Liver (tissue), 9 donors: ENCODE data around the gene MFNG. TPM values are rescaled to one million over a fixed set of nuclear protein-coding genes. Genes with fewer than 3 reads are reported as not detected.

Source experiments
- DNase-seq: peaks from one replicate; pipeline ENCODE4 v3.0.0-alpha.2; 2017; ENCODE audit warnings: low spot score
- H3K27ac ChIP-seq, 2 donors: one replicate each; pipeline ENCODE4 v1.7.0; 2013; ENCODE audit warnings: inconsistent platforms in 2 of 2, low read length in 2 of 2, control low read depth in 1 of 2, low read depth in 1 of 2, mild to moderate bottlenecking in 1 of 2
- H3K27me3 ChIP-seq, 4 donors: one replicate each; pipeline versions ENCODE4 v1.6.1 to v1.7.0; 2013; ENCODE audit warnings: low read length in 3 of 4, inconsistent platforms in 1 of 4, mild to moderate bottlenecking in 1 of 4, moderate library complexity in 1 of 4; ENCODE audit not compliant: control insufficient read depth in 4 of 4, insufficient read depth in 4 of 4
- H3K36me3 ChIP-seq, 4 donors: one replicate each; pipeline versions ENCODE4 v1.6.1 to v1.7.0; 2013; ENCODE audit warnings: low read length in 3 of 4, mild to moderate bottlenecking in 3 of 4, low read depth in 1 of 4, moderate library complexity in 1 of 4; ENCODE audit not compliant: control insufficient read depth in 4 of 4, insufficient read depth in 3 of 4
- H3K4me1 ChIP-seq, 4 donors: one replicate each; pipeline versions ENCODE4 v1.6.1 to v1.7.0; 2013; ENCODE audit warnings: low read length in 3 of 4, mild to moderate bottlenecking in 3 of 4, moderate library complexity in 1 of 4; ENCODE audit not compliant: control insufficient read depth in 4 of 4, insufficient read depth in 4 of 4
- H3K4me3 ChIP-seq, 3 donors: one replicate each; pipeline versions ENCODE4 v1.6.1 to v1.7.0; 2013; ENCODE audit warnings: low read length in 3 of 3, control low read depth in 1 of 3, low read depth in 1 of 3, mild to moderate bottlenecking in 1 of 3
- H3K9ac ChIP-seq, 2 donors: one replicate each; pipeline ENCODE4 v1.7.0; 2013; ENCODE audit warnings: low read length in 2 of 2, mild to moderate bottlenecking in 2 of 2, moderate library complexity in 2 of 2, control low read depth in 1 of 2, low read depth in 1 of 2
- H3K9me3 ChIP-seq, 4 donors: one replicate each; pipeline versions ENCODE4 v1.6.1 to v1.7.0; 2013; ENCODE audit warnings: low read length in 3 of 4; ENCODE audit not compliant: control insufficient read depth in 4 of 4
- EGR1 ChIP-seq, 2 donors: IDR thresholded peaks; 2 replicates each; pipeline ENCODE4 v1.6.1; 2016 to 2018; ENCODE audit warnings: antibody characterized with exemption in 2 of 2, low read depth in 2 of 2
- FOXA1 ChIP-seq: IDR thresholded peaks from 2 replicates; pipeline ENCODE4 v1.6.1; 2016; ENCODE audit warnings: antibody characterized with exemption
- FOXA2 ChIP-seq: IDR thresholded peaks from 2 replicates; pipeline ENCODE4 v1.6.1; 2016; ENCODE audit warnings: antibody characterized with exemption
- GABPA ChIP-seq, 2 donors: IDR thresholded peaks in 1 of 2; conservative IDR thresholded peaks in 1 of 2; 2 replicates each; pipeline ENCODE4 v1.6.1; 2016; ENCODE audit warnings: antibody characterized with exemption in 2 of 2, mild to moderate bottlenecking in 1 of 2, moderate library complexity in 1 of 2
- HNF4A ChIP-seq, 2 donors: conservative IDR thresholded peaks; 2 replicates each; pipeline ENCODE4 v1.6.1; 2016; ENCODE audit warnings: antibody characterized with exemption in 2 of 2, mild to moderate bottlenecking in 2 of 2
- HNF4G ChIP-seq: IDR thresholded peaks from 2 replicates; pipeline ENCODE4 v1.6.1; 2016; ENCODE audit warnings: antibody characterized with exemption
- JUND ChIP-seq, 2 donors: IDR thresholded peaks; 2 replicates each; pipeline ENCODE4 v1.6.1; 2016; ENCODE audit warnings: antibody characterized with exemption in 2 of 2
- NR2F2 ChIP-seq: IDR thresholded peaks from 2 replicates; pipeline ENCODE4 v1.6.1; 2016; ENCODE audit warnings: antibody characterized with exemption
- RAD21 ChIP-seq, 2 donors: IDR thresholded peaks; 2 replicates each; pipeline ENCODE4 v1.6.1; 2016; ENCODE audit warnings: antibody characterized with exemption in 2 of 2, mild to moderate bottlenecking in 2 of 2
- RXRA ChIP-seq, 2 donors: IDR thresholded peaks; 2 replicates each; pipeline ENCODE4 v1.6.1; 2017 to 2018; ENCODE audit warnings: antibody characterized with exemption in 2 of 2, mild to moderate bottlenecking in 1 of 2
- SP1 ChIP-seq: IDR thresholded peaks from 2 replicates; pipeline ENCODE4 v1.6.1; 2018; ENCODE audit warnings: antibody characterized with exemption, mild to moderate bottlenecking
- TAF1 ChIP-seq: conservative IDR thresholded peaks from 2 replicates; pipeline ENCODE4 v1.6.1; 2016; ENCODE audit warnings: antibody characterized with exemption, mild to moderate bottlenecking
- YY1 ChIP-seq: IDR thresholded peaks from 2 replicates; pipeline ENCODE4 v1.6.1; 2016; ENCODE audit warnings: antibody characterized with exemption, mild to moderate bottlenecking
- WGBS: extraction: QIAGEN DNeasy Blood & Tissue Kit; methylation state at CpG from one replicate; pipeline ENCODE4 v1.1.7; 2013; 5-methylcytosine and 5-hydroxymethylcytosine counted together
- polyA plus RNA-seq, 2 donors: library from polyadenylated mRNA; stranded (reverse) in 1 of 2; unstranded in 1 of 2; fragments of 200-250 nt in 1 of 2; fragments of >200 nt in 1 of 2; fragmentation: Nextera tagmentation in 1 of 2; extraction: Ambion mirVana in 1 of 2; gene quantifications; one replicate each; pipeline versions ENCODE4 v1.2.1 to v1.2.3, GENCODE V29; 2013 to 2015
- total RNA-seq, 2 donors: library from RNA; depleted of rRNA; stranded (reverse); fragments of >200 nt; gene quantifications; one replicate each; pipeline ENCODE4 v1.2.3, GENCODE V29; 2014
- TF ChIP-seq, protein P1 (sequence below): fragments of 150-350 bp; IDR thresholded peaks from 2 replicates; pipeline ENCODE4 v1.5.1; 2017; ENCODE audit warnings: improper control_type of control experiment, low read depth, low read length; ENCODE audit not compliant: missing input control
- TF ChIP-seq, protein P2 (sequence below): IDR thresholded peaks from 2 replicates; pipeline ENCODE4 v1.6.1; 2016; ENCODE audit warnings: antibody characterized with exemption
- TF ChIP-seq, protein P3 (sequence below): IDR thresholded peaks from 2 replicates; pipeline ENCODE4 v1.6.1; 2016; ENCODE audit warnings: antibody characterized with exemption, mild to moderate bottlenecking
- TF ChIP-seq, protein P4 (sequence below): IDR thresholded peaks from 2 replicates; pipeline ENCODE4 v1.6.1; 2016; ENCODE audit warnings: antibody characterized with exemption
- TF ChIP-seq, protein P5 (sequence below): IDR thresholded peaks from 2 replicates; pipeline ENCODE4 v1.6.1; 2016; ENCODE audit warnings: antibody characterized with exemption
- donor health status: healthy.
- donor health status: healthy.
- donor health status: healthy.
- donor health status: healthy.
- donor health status: healthy.

MFNG gene
- total and polyA plus RNA-seq, 4 donors, result 5.0 to 10.7 (median 7.4) TPM

DNA sequence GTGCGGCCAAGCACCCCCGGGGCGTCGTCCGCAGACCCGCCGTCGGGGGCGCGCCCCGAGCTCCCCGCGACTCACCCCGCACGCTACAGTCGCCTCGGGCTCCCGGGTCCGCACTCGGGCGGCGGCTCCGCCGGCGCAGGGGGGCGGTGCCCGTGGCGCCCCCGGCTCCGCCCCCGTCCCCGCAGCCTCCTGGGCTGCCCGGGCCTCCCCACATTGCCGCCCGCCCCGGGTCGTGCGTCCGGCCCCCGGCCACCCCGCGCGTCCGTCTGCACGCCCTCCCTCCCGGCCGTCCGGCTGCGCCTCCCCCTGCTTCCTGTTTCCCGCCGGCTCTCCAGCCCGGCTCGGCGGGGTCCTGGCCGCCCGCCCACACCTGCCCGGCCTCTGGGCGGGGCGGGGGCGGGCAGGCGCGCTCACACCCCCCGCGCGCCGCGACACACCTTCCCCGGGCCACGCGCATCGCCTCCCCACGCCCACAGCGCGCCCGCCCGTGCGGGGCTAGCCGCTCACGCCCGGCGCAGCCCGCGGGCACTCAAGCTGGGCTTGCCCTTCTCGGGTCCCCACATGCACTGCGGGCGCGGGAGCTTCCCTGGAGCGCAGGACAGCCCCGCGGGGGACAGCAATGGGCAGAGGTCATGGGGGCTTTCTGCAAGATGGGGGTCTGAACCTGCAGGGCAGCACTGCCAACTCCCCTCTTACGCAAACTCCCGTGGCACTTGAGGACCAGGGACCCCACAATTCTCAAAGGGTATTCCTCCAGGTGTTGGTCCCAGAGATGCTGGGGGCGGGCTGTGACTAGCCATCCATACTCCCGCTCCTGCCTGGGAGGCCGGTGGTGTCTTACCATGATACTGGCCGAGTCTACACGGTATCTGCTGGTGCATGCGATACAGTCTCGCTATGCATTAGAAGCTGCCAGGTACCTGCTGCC, 33.3 kb upstream of the MFNG start, which contains the start of gene CARD10:
Gene CARD10, minus strand, starts transcription at position 148 of the 928 bp plus-strand sequence. CDS start 215 bp downstream, outside the sequence.
- no peak for DNase-seq
- Histone ChIP-seq H3K4me3 (peak within 1 kb of the TSS; percentile 61 to 90 (median 67)), H3K27ac (peak within 1 kb of the TSS; percentile 20 to 66), H3K36me3 (peaks cover 0 to 5% (median 1%) of the 10 kb centered on the region in 4 donors), H3K9me3 (no peaks in the 10 kb centered on the region), H3K27me3 (no peaks in the 10 kb centered on the region), H3K9ac (peak within 1 kb of the TSS in 1 of 2 donors; percentile 48), H3K4me1 (peaks cover 0 to 18% (median 9%) of the 10 kb centered on the region in 4 donors)
- 7% methylated on average over 99 of the region's 99 CpGs for WGBS
- TF ChIP-seq RAD21 (IDR thresholded peaks at IDR 0.05) (no peak), RXRA (IDR thresholded peaks at IDR 0.05) (no peak), NR2F2 (no peak), SP1 (no peak), TAF1 (no peak), HNF4A (conservative IDR thresholded peaks at IDR 0.05) (no peak), GABPA (IDR thresholded peaks at IDR 0.05 in 1 of 2, conservative IDR thresholded peaks at IDR 0.05 in 1 of 2) (no peak), JUND (IDR thresholded peaks at IDR 0.05) (no peak), YY1 (no peak), HNF4G (no peak), FOXA1 (no peak), FOXA2 (no peak), EGR1 (IDR thresholded peaks at IDR 0.05; ENCODE audit: low read depth in 2 of 2) (no peak)
- TF ChIP-seq, protein P1, sequence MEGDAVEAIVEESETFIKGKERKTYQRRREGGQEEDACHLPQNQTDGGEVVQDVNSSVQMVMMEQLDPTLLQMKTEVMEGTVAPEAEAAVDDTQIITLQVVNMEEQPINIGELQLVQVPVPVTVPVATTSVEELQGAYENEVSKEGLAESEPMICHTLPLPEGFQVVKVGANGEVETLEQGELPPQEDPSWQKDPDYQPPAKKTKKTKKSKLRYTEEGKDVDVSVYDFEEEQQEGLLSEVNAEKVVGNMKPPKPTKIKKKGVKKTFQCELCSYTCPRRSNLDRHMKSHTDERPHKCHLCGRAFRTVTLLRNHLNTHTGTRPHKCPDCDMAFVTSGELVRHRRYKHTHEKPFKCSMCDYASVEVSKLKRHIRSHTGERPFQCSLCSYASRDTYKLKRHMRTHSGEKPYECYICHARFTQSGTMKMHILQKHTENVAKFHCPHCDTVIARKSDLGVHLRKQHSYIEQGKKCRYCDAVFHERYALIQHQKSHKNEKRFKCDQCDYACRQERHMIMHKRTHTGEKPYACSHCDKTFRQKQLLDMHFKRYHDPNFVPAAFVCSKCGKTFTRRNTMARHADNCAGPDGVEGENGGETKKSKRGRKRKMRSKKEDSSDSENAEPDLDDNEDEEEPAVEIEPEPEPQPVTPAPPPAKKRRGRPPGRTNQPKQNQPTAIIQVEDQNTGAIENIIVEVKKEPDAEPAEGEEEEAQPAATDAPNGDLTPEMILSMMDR, result no peak
- TF ChIP-seq, protein P2, sequence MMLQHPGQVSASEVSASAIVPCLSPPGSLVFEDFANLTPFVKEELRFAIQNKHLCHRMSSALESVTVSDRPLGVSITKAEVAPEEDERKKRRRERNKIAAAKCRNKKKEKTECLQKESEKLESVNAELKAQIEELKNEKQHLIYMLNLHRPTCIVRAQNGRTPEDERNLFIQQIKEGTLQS, result no peak
- TF ChIP-seq, protein P3, sequence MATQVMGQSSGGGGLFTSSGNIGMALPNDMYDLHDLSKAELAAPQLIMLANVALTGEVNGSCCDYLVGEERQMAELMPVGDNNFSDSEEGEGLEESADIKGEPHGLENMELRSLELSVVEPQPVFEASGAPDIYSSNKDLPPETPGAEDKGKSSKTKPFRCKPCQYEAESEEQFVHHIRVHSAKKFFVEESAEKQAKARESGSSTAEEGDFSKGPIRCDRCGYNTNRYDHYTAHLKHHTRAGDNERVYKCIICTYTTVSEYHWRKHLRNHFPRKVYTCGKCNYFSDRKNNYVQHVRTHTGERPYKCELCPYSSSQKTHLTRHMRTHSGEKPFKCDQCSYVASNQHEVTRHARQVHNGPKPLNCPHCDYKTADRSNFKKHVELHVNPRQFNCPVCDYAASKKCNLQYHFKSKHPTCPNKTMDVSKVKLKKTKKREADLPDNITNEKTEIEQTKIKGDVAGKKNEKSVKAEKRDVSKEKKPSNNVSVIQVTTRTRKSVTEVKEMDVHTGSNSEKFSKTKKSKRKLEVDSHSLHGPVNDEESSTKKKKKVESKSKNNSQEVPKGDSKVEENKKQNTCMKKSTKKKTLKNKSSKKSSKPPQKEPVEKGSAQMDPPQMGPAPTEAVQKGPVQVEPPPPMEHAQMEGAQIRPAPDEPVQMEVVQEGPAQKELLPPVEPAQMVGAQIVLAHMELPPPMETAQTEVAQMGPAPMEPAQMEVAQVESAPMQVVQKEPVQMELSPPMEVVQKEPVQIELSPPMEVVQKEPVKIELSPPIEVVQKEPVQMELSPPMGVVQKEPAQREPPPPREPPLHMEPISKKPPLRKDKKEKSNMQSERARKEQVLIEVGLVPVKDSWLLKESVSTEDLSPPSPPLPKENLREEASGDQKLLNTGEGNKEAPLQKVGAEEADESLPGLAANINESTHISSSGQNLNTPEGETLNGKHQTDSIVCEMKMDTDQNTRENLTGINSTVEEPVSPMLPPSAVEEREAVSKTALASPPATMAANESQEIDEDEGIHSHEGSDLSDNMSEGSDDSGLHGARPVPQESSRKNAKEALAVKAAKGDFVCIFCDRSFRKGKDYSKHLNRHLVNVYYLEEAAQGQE, result no peak
- TF ChIP-seq, protein P4, sequence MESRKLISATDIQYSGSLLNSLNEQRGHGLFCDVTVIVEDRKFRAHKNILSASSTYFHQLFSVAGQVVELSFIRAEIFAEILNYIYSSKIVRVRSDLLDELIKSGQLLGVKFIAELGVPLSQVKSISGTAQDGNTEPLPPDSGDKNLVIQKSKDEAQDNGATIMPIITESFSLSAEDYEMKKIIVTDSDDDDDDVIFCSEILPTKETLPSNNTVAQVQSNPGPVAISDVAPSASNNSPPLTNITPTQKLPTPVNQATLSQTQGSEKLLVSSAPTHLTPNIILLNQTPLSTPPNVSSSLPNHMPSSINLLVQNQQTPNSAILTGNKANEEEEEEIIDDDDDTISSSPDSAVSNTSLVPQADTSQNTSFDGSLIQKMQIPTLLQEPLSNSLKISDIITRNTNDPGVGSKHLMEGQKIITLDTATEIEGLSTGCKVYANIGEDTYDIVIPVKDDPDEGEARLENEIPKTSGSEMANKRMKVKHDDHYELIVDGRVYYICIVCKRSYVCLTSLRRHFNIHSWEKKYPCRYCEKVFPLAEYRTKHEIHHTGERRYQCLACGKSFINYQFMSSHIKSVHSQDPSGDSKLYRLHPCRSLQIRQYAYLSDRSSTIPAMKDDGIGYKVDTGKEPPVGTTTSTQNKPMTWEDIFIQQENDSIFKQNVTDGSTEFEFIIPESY, result no peak
- TF ChIP-seq, protein P5, sequence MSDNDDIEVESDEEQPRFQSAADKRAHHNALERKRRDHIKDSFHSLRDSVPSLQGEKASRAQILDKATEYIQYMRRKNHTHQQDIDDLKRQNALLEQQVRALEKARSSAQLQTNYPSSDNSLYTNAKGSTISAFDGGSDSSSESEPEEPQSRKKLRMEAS, result no peak
